Ishikawa (cell line): Measurements from ENCODE around the gene ACOXL.

Experiments
- CEBPB ChIP-seq: IDR thresholded peaks from 2 replicates; pipeline ENCODE4 v1.6.1; 2012
- CREB1 ChIP-seq: IDR thresholded peaks from 2 replicates; pipeline ENCODE4 v1.6.1; 2012; ENCODE audit warnings: low read depth
- EGR1 ChIP-seq: IDR thresholded peaks from 2 replicates; pipeline ENCODE4 v1.6.1; 2012
- EP300 ChIP-seq: IDR thresholded peaks from 2 replicates; pipeline ENCODE4 v1.6.1; 2012; ENCODE audit warnings: borderline replicate concordance
- FOXM1 ChIP-seq: IDR thresholded peaks from 2 replicates; pipeline ENCODE4 v1.6.1; 2012; ENCODE audit warnings: low read depth, borderline replicate concordance
- NFIC ChIP-seq: IDR thresholded peaks from 2 replicates; pipeline ENCODE4 v1.6.1; 2012
- RAD21 ChIP-seq: IDR thresholded peaks from 2 replicates; pipeline ENCODE4 v1.6.1; 2012; ENCODE audit warnings: low read depth
- TAF1 ChIP-seq: IDR thresholded peaks from 2 replicates; pipeline ENCODE4 v1.6.1; 2012; ENCODE audit warnings: low read depth, mild to moderate bottlenecking
- TCF12 ChIP-seq: IDR thresholded peaks from 2 replicates; pipeline ENCODE4 v1.6.1; 2012; ENCODE audit warnings: low read depth
- TEAD4 ChIP-seq: IDR thresholded peaks from 2 replicates; pipeline ENCODE4 v1.6.1; 2012
- YY1 ChIP-seq: IDR thresholded peaks from 2 replicates; pipeline ENCODE4 v1.6.1; 2012; ENCODE audit warnings: low read depth
- ZBTB7A ChIP-seq: IDR thresholded peaks from 2 replicates; pipeline ENCODE4 v1.6.1; 2012; ENCODE audit warnings: low read depth
- TF ChIP-seq, protein P1 (sequence below): IDR thresholded peaks from 2 replicates; pipeline ENCODE4 v1.6.1; 2012
- TF ChIP-seq, protein P2 (sequence below): IDR thresholded peaks from 2 replicates; pipeline ENCODE4 v1.6.1; 2012; ENCODE audit warnings: low read depth, mild to moderate bottlenecking
- TF ChIP-seq, protein P3 (sequence below): IDR thresholded peaks from 2 replicates; pipeline ENCODE4 v1.6.1; 2012

Gene ACOXL

DNA sequence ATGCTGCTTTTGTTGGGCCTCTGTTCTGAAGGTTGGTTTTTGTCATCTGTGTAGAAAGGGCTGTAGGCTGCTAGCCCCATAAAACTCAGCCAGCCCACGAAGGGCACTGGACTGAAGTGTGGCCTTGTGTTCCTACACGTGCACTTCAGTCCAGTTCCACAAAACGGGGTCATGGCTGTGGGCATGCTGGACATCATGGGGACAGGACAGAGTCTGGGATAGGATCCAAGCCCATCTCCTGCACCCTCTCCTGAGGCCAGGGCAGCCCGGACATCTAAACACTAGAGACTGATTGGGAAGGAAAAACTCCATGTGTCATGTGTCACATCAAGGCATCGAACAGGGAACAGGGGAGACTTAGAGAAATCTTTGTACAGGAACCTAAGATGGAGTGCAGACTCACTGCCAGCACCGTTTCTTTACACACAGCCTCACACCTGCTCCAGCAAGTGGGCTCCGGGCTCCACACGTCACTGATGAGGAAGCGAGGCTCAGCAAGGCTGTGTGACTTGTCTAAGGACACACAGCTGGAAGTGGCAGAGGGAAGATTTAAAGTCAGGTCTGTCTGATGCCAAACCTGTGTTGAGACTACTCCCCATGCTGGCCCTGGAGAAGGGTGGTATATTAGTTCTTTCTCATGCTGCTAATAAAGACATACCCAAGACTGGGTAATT is 313.5 kb downstream of the ACOXL start:
- TF ChIP-seq TAF1 (no peak), ZBTB7A (no peak), FOXM1 (no peak), CREB1 (no peak), EP300 (no peak), NFIC (no peak), EGR1 (no peak), CEBPB (no peak), YY1 (no peak), TEAD4 (no peak)
- TF ChIP-seq, protein P1, sequence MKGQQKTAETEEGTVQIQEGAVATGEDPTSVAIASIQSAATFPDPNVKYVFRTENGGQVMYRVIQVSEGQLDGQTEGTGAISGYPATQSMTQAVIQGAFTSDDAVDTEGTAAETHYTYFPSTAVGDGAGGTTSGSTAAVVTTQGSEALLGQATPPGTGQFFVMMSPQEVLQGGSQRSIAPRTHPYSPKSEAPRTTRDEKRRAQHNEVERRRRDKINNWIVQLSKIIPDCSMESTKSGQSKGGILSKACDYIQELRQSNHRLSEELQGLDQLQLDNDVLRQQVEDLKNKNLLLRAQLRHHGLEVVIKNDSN, result no peak
- TF ChIP-seq, protein P2, sequence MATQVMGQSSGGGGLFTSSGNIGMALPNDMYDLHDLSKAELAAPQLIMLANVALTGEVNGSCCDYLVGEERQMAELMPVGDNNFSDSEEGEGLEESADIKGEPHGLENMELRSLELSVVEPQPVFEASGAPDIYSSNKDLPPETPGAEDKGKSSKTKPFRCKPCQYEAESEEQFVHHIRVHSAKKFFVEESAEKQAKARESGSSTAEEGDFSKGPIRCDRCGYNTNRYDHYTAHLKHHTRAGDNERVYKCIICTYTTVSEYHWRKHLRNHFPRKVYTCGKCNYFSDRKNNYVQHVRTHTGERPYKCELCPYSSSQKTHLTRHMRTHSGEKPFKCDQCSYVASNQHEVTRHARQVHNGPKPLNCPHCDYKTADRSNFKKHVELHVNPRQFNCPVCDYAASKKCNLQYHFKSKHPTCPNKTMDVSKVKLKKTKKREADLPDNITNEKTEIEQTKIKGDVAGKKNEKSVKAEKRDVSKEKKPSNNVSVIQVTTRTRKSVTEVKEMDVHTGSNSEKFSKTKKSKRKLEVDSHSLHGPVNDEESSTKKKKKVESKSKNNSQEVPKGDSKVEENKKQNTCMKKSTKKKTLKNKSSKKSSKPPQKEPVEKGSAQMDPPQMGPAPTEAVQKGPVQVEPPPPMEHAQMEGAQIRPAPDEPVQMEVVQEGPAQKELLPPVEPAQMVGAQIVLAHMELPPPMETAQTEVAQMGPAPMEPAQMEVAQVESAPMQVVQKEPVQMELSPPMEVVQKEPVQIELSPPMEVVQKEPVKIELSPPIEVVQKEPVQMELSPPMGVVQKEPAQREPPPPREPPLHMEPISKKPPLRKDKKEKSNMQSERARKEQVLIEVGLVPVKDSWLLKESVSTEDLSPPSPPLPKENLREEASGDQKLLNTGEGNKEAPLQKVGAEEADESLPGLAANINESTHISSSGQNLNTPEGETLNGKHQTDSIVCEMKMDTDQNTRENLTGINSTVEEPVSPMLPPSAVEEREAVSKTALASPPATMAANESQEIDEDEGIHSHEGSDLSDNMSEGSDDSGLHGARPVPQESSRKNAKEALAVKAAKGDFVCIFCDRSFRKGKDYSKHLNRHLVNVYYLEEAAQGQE, result no peak
- TF ChIP-seq, protein P3, sequence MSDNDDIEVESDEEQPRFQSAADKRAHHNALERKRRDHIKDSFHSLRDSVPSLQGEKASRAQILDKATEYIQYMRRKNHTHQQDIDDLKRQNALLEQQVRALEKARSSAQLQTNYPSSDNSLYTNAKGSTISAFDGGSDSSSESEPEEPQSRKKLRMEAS, result no peak

DNA sequence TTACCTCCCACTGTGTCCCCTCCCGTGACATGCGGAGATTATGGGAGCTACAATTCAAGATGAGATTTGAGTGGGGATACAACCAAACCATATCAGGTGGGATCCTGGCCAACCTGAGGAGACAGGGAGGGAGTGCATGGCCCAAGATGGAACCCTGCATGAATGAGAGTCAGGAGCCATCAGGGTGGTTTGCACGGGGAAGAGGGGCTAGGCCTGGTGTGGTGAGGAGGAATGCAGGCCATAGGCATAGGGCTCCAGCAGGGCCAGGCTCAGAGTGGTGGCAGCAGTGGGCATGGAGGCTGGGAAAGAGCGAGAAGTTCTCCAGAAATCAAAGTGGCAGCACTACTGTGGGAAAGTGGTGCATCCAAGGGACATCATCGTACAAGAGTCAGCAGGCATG is 314.3 kb downstream of the ACOXL start:
- TF ChIP-seq, protein P1, result no peak
- TF ChIP-seq CREB1, result no peak
- no peak for TF ChIP-seq NFIC
- no peak for TF ChIP-seq CEBPB
- TF ChIP-seq EGR1, result no peak
- TF ChIP-seq FOXM1, result no peak

DNA sequence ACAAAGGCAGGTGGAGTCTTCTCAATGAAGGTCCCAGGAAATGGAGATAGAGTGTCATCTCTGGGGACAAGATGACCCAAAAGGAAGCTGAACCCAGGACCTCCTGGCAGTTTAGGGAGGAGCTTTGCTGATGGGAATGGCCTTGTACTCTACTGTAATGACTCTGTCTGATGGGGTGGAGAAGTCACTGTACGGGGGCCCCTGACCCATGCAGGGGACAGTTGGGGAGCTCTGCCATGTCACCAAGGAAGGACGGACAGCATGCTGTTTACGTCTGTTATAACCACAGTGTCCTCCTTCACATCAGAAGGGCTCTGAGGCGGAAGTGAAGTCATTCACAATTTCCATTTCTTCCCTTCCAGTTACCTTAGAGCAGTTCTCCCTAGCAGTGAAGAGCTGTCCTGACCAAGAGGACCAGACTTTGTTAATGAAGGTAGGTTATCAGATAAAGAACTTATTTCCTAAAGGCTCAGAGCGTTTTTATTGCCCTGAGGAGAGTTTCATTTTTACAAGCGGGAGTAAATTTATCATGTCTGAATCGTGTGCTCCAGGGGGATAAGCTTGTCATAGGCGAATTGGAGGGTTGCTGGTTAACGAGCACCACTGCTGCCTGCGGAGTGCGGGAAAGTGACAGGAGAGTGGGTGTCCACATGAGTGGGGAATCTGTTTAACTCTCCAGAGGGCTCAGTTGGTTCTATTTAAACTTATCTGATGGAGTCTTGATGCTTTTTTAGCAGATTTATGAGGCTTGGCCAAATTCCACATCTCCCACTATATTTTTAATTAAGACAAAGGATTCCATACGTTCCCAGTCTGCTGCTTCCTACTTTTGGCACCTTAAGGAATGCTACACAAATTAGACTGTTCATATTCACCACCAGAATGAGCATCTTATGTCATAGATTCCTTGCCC is 316.7 kb downstream of the ACOXL start:
- TF ChIP-seq, protein P1, result no peak
- TF ChIP-seq EGR1, result no peak
- no peak for TF ChIP-seq NFIC
- TF ChIP-seq, protein P2, result no peak
- TF ChIP-seq CREB1, result no peak
- TF ChIP-seq FOXM1, result no peak
- TF ChIP-seq RAD21, result no peak
- TF ChIP-seq TAF1, result no peak
- TF ChIP-seq YY1, result no peak
- no peak for TF ChIP-seq EP300
- TF ChIP-seq CEBPB, result no peak
- TF ChIP-seq, protein P3, result no peak
- TF ChIP-seq ZBTB7A, result no peak
- no peak for TF ChIP-seq TCF12
- TF ChIP-seq TEAD4, result no peak

DNA sequence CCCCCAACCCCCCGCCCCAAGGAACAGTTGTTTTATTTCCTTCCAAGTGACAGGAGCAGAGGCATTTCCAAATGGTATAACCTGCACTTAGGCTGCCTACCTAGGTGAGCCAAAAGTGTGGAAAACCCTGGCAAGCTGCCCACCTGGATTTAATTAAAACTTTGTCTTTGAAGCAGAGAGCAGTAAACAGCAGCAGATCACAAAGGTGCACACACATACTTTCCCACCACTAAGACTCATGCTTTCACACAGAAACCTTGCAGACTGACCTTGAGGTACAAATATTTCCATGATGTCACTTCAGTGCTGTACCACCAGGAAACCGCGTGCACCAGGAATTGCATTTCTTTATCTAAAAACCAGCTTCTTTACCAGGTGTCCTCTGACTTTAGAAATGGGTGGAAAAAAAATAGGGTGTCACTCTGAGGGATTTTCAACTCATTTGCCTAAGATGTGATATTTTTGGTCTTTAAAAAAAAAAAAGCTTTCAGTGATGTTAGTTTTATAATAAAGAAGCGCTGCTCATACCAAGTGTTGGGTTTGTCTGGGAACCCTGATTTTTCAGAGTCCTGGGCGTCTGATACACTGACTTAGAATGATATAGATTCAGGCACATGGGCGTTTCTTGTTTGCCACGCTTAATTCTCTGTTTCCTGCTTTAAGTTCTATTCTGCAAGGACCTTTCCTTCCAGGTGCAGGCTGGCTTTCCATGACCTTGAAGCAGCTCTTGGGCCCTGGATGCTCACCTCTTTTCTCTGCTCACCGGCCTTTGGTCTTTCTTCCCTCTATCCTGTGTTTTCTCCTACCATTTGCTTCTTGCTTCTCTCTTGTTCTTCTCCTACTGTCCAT is 317.6 kb downstream of the ACOXL start:
- no peak for TF ChIP-seq TAF1
- no peak for TF ChIP-seq EGR1
- TF ChIP-seq FOXM1, result no peak
- no peak for TF ChIP-seq CREB1
- no peak for TF ChIP-seq CEBPB
- TF ChIP-seq, protein P1, result no peak
- TF ChIP-seq YY1, result no peak
- TF ChIP-seq RAD21, result no peak
- no peak for TF ChIP-seq ZBTB7A
- no peak for TF ChIP-seq EP300
